Tibial nerve (tissue), 4 donors: ENCODE results near the gene NTRK3. TPM values are rescaled to one million over a fixed set of nuclear protein-coding genes. Genes with fewer than 3 reads are reported as not detected.

Source experiments
- DNase-seq, 2 donors: peaks; one replicate each; pipeline ENCODE4 v3.0.0-alpha.2; 2019; ENCODE audit warnings: low spot score in 2 of 2
- H3K27ac ChIP-seq, 4 donors: fragments of 200-600 bp; sonication (generic) in 3 of 4; one replicate each; pipeline ENCODE4 v1.5.1; 2017 to 2019; ENCODE audit warnings: mild to moderate bottlenecking in 1 of 4
- H3K27me3 ChIP-seq, 2 donors: fragments of 200-600 bp; sonication (generic) in 1 of 2; one replicate each; pipeline versions ENCODE4 v1.5.1 to v1.6.0; 2017 to 2019
- H3K36me3 ChIP-seq, 3 donors: fragments of 200-600 bp; sonication (generic); one replicate each; pipeline ENCODE4 v1.5.1; 2018 to 2019
- H3K4me1 ChIP-seq, 4 donors: fragments of 200-600 bp; sonication (generic) in 3 of 4; one replicate each; pipeline ENCODE4 v1.5.1; 2017 to 2019
- H3K4me3 ChIP-seq, 4 donors: fragments of 200-600 bp; sonication (generic) in 3 of 4; one replicate each; pipeline ENCODE4 v1.5.1; 2017 to 2019; ENCODE audit warnings: mild to moderate bottlenecking in 1 of 4, moderate library complexity in 1 of 4
- H3K9me3 ChIP-seq, 4 donors: fragments of 200-600 bp; sonication (generic) in 3 of 4; one replicate each; pipeline ENCODE4 v1.5.1; 2017 to 2019
- CTCF ChIP-seq, 5 experiments: fragments of 200-600 bp in 3 of 5; fragments of 450-650 bp in 2 of 5; sonication (generic) in 3 of 5; IDR thresholded peaks; one replicate each; pipeline ENCODE4 v1.5.1; 2016 to 2019; ENCODE audit warnings: antibody characterized with exemption in 5 of 5, mild to moderate bottlenecking in 3 of 5, moderate library complexity in 2 of 5
- EP300 ChIP-seq, 2 donors: sonication (generic); formaldehyde crosslinking; IDR thresholded peaks; one replicate each; pipeline ENCODE4 v1.6.1; 2017; ENCODE audit warnings: antibody characterized with exemption in 2 of 2, mild to moderate bottlenecking in 1 of 2
- POLR2A ChIP-seq, 2 donors: fragments of 450-650 bp; IDR thresholded peaks; one replicate each; pipeline ENCODE4 v1.6.1; 2017; ENCODE audit warnings: antibody characterized with exemption in 2 of 2, mild to moderate bottlenecking in 2 of 2, moderate library complexity in 2 of 2
- WGBS, 2 donors: methylation state at CpG; one replicate each; pipeline ENCODE4 v1.1.5; 2018; 5-methylcytosine and 5-hydroxymethylcytosine counted together
- total RNA-seq, 4 donors: library from RNA; depleted of rRNA; stranded (reverse); fragments of >200 nt; gene quantifications; one replicate each; pipeline ENCODE4 v1.1.0, GENCODE V29; 2016

Gene NTRK3
- total RNA-seq, 4 donors from 2014 or later = 53.4 to 85.9 (median 83.6) TPM

DNA sequence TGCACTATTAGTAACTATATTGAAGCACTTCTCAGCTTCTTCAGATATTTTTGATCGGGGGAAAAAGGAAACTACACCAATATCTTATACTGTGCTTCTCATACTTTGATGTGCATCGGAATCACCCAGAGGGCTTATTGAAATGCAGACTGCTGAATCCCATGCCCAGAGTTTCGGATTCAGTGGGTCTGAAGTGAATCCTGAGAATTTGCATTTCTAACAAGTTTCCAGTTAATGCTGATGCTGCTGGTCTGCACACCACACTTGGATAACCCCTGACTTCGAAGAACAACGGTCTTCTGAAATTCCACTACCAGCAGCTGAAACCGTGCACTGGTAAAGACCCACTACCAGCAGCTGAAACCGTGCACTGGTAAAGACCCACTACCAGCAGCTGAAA, 243.9 kb downstream of the NTRK3 start:
- 81 to 90% methylated on average over 7 of the region's 7 CpGs for WGBS, 2 donors
- DNase-seq = no peak
- Histone ChIP-seq H3K27me3 (no peaks in the 10 kb centered on the region), H3K27ac (no peak overlapping the region), H3K4me3 (no peak overlapping the region), H3K36me3 (peaks cover 0 to 3% (median 0%) of the 10 kb centered on the region in 3 donors), H3K9me3 (no peaks in the 10 kb centered on the region), H3K4me1 (no peaks in the 10 kb centered on the region)
- no peak for TF ChIP-seq CTCF (IDR thresholded peaks at IDR 0.05)
- TF ChIP-seq POLR2A (IDR thresholded peaks at IDR 0.05) = no peak
- TF ChIP-seq EP300 (IDR thresholded peaks at IDR 0.05) = no peak

- Histone ChIP-seq H3K9me3 (no peaks in the 10 kb centered on the region), H3K4me3 (no peak overlapping the region), H3K27ac (no peak overlapping the region), H3K4me1 (no peaks in the 10 kb centered on the region), H3K36me3 (peaks cover 0 to 3% (median 0%) of the 10 kb centered on the region in 3 donors), H3K27me3 (no peaks in the 10 kb centered on the region)
- TF ChIP-seq POLR2A (IDR thresholded peaks at IDR 0.05) (no peak), EP300 (IDR thresholded peaks at IDR 0.05) (peak in 1 of 2 donors; percentile 47)
- DNase-seq = peak in 1 of 2 donors; percentile 21
- 59 to 71% methylated on average over 4 of the region's 4 CpGs for WGBS, 2 donors
These were observed 244.3 kb downstream of the NTRK3 start for GRCh38 chr15:88012233-88012632.

- Histone ChIP-seq H3K9me3 (no peaks in the 10 kb centered on the region), H3K4me3 (no peak overlapping the region), H3K4me1 (no peaks in the 10 kb centered on the region), H3K27me3 (no peaks in the 10 kb centered on the region), H3K36me3 (peaks cover 0 to 3% (median 0%) of the 10 kb centered on the region in 3 donors), H3K27ac (no peak overlapping the region)
- TF ChIP-seq CTCF (IDR thresholded peaks at IDR 0.05) = no peak
- TF ChIP-seq EP300 (IDR thresholded peaks at IDR 0.05) = no peak
- TF ChIP-seq POLR2A (IDR thresholded peaks at IDR 0.05) = no peak
- no peak for DNase-seq
- WGBS, 2 donors = 94 to 95% methylated on average over 4 of the region's 4 CpGs
These were observed 245.0 kb downstream of the NTRK3 start for GRCh38 chr15:88011533-88011932.

GRCh38 chr15:88006146-88006545, 250.4 kb downstream of the NTRK3 start:
- Histone ChIP-seq H3K4me1 (peaks cover 0 to 18% (median 0%) of the 10 kb centered on the region in 4 donors), H3K9me3 (peaks cover 0 to 2% (median 0%) of the 10 kb centered on the region in 4 donors), H3K27me3 (no peaks in the 10 kb centered on the region), H3K4me3 (no peak overlapping the region), H3K27ac (no peak overlapping the region), H3K36me3 (peaks cover 0 to 3% (median 0%) of the 10 kb centered on the region in 3 donors)
- WGBS, 2 donors = 79% methylated on average over 3 of the region's 3 CpGs
- TF ChIP-seq POLR2A (IDR thresholded peaks at IDR 0.05) (no peak), EP300 (IDR thresholded peaks at IDR 0.05) (no peak), CTCF (IDR thresholded peaks at IDR 0.05) (no peak)
- DNase-seq = no peak

DNA sequence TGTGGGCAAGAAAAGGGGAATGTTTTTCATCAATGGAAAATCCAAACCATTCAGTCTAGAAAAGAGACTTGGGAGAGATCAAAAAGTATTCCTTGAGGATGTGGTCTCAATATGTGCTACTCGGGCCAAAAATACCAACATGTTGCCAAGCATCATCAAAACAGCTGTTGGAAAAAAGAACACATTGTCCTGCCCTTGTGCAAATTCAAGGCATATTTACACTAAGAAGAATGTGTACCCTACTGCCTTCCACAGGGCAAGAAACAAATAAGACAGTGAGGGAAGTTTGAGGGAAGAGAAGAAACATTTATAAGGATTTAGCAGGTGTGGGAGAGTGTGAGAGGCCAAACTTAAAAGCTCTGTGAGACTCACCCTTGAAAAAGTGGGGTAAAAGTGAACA, 252.1 kb downstream of the NTRK3 start:
- Histone ChIP-seq H3K27ac (peak overlapping the region in 1 of 4 donors; percentile 70), H3K36me3 (no peaks in the 10 kb centered on the region), H3K27me3 (no peaks in the 10 kb centered on the region), H3K4me1 (peaks cover 0 to 18% (median 0%) of the 10 kb centered on the region in 4 donors), H3K4me3 (no peak overlapping the region), H3K9me3 (peaks cover 0 to 9% (median 0%) of the 10 kb centered on the region in 4 donors)
- TF ChIP-seq POLR2A (IDR thresholded peaks at IDR 0.05) (no peak), EP300 (IDR thresholded peaks at IDR 0.05) (peak; percentile 35 to 77)
- no peak for DNase-seq
- WGBS, 2 donors = 8 to 15% methylated on average over 1 of the region's 1 CpG

- Histone ChIP-seq H3K27me3 (no peaks in the 10 kb centered on the region), H3K36me3 (no peaks in the 10 kb centered on the region), H3K9me3 (peaks cover 0 to 9% (median 0%) of the 10 kb centered on the region in 4 donors), H3K27ac (peak overlapping the region in 2 of 4 donors; percentile 15 to 39), H3K4me3 (no peak overlapping the region), H3K4me1 (peaks cover 0 to 18% (median 0%) of the 10 kb centered on the region in 4 donors)
- TF ChIP-seq EP300 (IDR thresholded peaks at IDR 0.05) (no peak), CTCF (IDR thresholded peaks at IDR 0.05) (no peak)
- DNase-seq = no peak
- WGBS, 2 donors = 89 to 93% methylated on average over 2 of the region's 2 CpGs
These were observed 252.8 kb downstream of the NTRK3 start for GRCh38 chr15:88003541-88004327.
